ENCODE data around the gene POLR3A. TPM values are rescaled to one million over a fixed set of nuclear protein-coding genes. Genes with fewer than 3 reads are reported as not detected.

POLR3A gene
- total and polyA plus RNA-seq, 2 of the 13 experiments (the other 11 are each of a cell fraction or from before 2014, with no cell fraction given) = 13.6 to 19.2 TPM

DNA sequence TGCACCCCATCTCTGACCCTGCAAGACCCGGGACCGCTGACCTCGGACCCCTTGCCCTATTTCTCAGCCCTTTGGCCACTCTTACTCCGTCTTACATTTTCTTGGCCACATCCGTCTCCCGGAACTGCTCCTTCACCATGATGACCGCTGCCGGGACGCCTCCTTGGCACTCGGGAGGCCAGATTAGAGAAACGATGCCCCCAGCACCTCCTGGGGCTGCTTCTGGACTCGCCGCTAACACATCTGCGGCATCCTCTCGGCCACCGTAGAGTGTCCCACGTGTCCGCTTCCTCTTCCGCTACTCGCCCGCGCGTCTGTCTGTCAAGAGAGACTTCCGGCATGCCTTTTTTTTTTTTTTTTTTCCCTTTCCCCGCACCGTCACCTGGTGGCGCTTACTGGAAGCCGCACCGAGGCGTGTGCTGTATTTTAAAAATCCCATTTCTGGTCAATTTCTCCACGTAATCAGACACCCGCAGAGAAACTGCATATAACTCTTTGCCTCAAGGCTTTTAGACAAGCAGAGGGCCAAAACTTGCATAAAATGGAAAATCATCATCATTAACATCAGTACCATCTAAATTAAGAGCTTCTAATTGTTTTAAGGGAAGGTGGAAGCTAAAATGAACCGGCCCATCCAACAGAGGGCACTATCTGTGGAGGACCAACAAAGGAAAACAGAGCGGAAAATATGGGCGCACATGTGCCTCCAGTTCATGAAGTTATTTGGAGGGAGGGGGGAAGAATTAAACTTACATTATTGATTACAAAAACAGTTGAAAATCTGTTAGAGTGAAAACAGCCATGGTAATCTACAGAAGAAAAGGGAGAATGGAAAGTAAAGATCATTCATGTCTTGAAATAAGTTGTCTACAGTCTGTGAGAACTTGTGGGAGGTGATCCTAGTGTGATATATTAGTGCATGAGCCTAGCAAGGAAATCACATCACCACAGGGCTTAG is at the start of gene POLR3A (continued):
- TF ChIP-seq ZNF709 (CRISPR knock-in tag; IDR thresholded peaks at IDR 0.05) (0 out of 2 replicates have a peak, but pooled peaks have one; percentile 18), ZNF7 (CRISPR knock-in tag; IDR thresholded peaks at IDR 0.05) (no peak), ZBTB25 (CRISPR knock-in tag; IDR thresholded peaks at IDR 0.05) (peak; percentile 83), KDM5A (IDR thresholded peaks at IDR 0.05; ENCODE audit: borderline replicate concordance, low read length) (peak; percentile 94), HNRNPL (IDR thresholded peaks at IDR 0.05; ENCODE audit: low read depth, low read length) (peak; percentile 61; the same call in 1 of the 2 replicates), TAF1 (CRISPR knock-in tag; IDR thresholded peaks at IDR 0.05) (peak; percentile 72; the same call in 1 of the 2 replicates), ARNTL (CRISPR knock-in tag; IDR thresholded peaks at IDR 0.05) (0 out of 2 replicates have a peak, but pooled peaks have one; percentile 52), DNMT3B (CRISPR knock-in tag; conservative IDR thresholded peaks at IDR 0.05) (no peak), ZNF296 (CRISPR knock-in tag; conservative IDR thresholded peaks at IDR 0.05) (no peak; the same call in 1 of the 2 replicates), PCBP1 (IDR thresholded peaks at IDR 0.05; ENCODE audit: borderline replicate concordance, low read depth, low read length) (no peak), SNAI1 (CRISPR knock-in tag; IDR thresholded peaks at IDR 0.05; ENCODE audit: borderline replicate concordance) (0 out of 2 replicates have a peak, but pooled peaks have one; percentile 1), ZNF264 (CRISPR knock-in tag; IDR thresholded peaks at IDR 0.05) (peak; percentile 61; the same call in 1 of the 2 replicates), TOE1 (CRISPR knock-in tag; IDR thresholded peaks at IDR 0.05) (0 out of 2 replicates have a peak, but pooled peaks have one; percentile 47), ZFP36L1 (CRISPR knock-in tag; IDR thresholded peaks at IDR 0.05) (no peak), ZFY (CRISPR knock-in tag; IDR thresholded peaks at IDR 0.05) (peak; percentile 63), ZNF580 (CRISPR knock-in tag; IDR thresholded peaks at IDR 0.05; ENCODE audit: borderline replicate concordance, low read depth) (peak; percentile 45; the same call in 1 of the 2 replicates), U2AF1 (optimal IDR thresholded peaks at IDR 0.05; ENCODE audit: low read depth, low read length) (no peak), FOXA3 (CRISPR knock-in tag; IDR thresholded peaks at IDR 0.05) (0 out of 2 replicates have a peak, but pooled peaks have one; percentile 8), YEATS4 (CRISPR knock-in tag; IDR thresholded peaks at IDR 0.05; ENCODE audit: borderline replicate concordance) (peak; percentile 82; the same call in 1 of the 2 replicates), CBX1 (IDR thresholded peaks at IDR 0.05; ENCODE audit: low read depth) (peak; percentile 52), NR2F6 (IDR thresholded peaks at IDR 0.05) (peak; percentile 73), NR2F6 (CRISPR knock-in tag; IDR thresholded peaks at IDR 0.05) (peak; percentile 35), TOPORS (CRISPR knock-in tag; IDR thresholded peaks at IDR 0.05) (0 out of 2 replicates have a peak, but pooled peaks have one; percentile 24)
- TF ChIP-seq, protein P1, sequence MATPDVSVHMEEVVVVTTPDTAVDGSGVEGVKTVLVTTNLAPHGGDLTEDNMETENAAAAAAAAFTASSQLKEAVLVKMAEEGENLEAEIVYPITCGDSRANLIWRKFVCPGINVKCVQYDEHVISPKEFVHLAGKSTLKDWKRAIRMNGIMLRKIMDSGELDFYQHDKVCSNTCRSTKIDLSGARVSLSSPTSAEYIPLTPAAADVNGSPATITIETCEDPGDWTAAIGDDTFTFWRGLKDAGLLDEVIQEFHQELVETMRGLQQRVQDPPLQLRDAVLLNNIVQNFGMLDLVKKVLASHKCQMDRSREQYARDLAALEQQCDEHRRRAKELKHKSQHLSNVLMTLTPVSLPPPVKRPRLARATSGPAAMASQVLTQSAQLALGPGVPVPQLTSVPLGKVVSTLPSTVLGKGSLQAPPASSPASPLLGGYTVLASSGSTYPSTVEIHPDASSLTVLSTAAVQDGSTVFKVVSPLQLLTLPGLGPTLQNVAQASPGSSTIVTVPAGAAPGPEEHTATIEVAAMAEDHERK (CRISPR knock-in tag; IDR thresholded peaks at IDR 0.05; ENCODE audit: low read depth) = no peak
- TF ChIP-seq, protein P2, sequence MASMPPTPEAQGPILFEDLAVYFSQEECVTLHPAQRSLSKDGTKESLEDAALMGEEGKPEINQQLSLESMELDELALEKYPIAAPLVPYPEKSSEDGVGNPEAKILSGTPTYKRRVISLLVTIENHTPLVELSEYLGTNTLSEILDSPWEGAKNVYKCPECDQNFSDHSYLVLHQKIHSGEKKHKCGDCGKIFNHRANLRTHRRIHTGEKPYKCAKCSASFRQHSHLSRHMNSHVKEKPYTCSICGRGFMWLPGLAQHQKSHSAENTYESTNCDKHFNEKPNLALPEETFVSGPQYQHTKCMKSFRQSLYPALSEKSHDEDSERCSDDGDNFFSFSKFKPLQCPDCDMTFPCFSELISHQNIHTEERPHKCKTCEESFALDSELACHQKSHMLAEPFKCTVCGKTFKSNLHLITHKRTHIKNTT (CRISPR knock-in tag; IDR thresholded peaks at IDR 0.05) = no peak
- TF ChIP-seq, protein P3, sequence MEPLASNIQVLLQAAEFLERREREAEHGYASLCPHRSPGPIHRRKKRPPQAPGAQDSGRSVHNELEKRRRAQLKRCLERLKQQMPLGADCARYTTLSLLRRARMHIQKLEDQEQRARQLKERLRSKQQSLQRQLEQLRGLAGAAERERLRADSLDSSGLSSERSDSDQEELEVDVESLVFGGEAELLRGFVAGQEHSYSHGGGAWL (CRISPR knock-in tag; IDR thresholded peaks at IDR 0.05) = peak; percentile 21; the same call in 1 of the 2 replicates
